Liver (tissue), 9 donors: ENCODE measurements around the gene TMED9. TPM values are rescaled to one million over a fixed set of nuclear protein-coding genes. Genes with fewer than 3 reads are reported as not detected.

Experiments
- DNase-seq: peaks from one replicate; pipeline ENCODE4 v3.0.0-alpha.2; 2017; ENCODE audit warnings: low spot score
- H3K27ac ChIP-seq, 2 donors: one replicate each; pipeline ENCODE4 v1.7.0; 2013; ENCODE audit warnings: inconsistent platforms in 2 of 2, low read length in 2 of 2, control low read depth in 1 of 2, low read depth in 1 of 2, mild to moderate bottlenecking in 1 of 2
- H3K27me3 ChIP-seq, 4 donors: one replicate each; pipeline versions ENCODE4 v1.6.1 to v1.7.0; 2013; ENCODE audit warnings: low read length in 3 of 4, inconsistent platforms in 1 of 4, mild to moderate bottlenecking in 1 of 4, moderate library complexity in 1 of 4; ENCODE audit not compliant: control insufficient read depth in 4 of 4, insufficient read depth in 4 of 4
- H3K36me3 ChIP-seq, 4 donors: one replicate each; pipeline versions ENCODE4 v1.6.1 to v1.7.0; 2013; ENCODE audit warnings: low read length in 3 of 4, mild to moderate bottlenecking in 3 of 4, low read depth in 1 of 4, moderate library complexity in 1 of 4; ENCODE audit not compliant: control insufficient read depth in 4 of 4, insufficient read depth in 3 of 4
- H3K4me1 ChIP-seq, 4 donors: one replicate each; pipeline versions ENCODE4 v1.6.1 to v1.7.0; 2013; ENCODE audit warnings: low read length in 3 of 4, mild to moderate bottlenecking in 3 of 4, moderate library complexity in 1 of 4; ENCODE audit not compliant: control insufficient read depth in 4 of 4, insufficient read depth in 4 of 4
- H3K4me3 ChIP-seq, 3 donors: one replicate each; pipeline versions ENCODE4 v1.6.1 to v1.7.0; 2013; ENCODE audit warnings: low read length in 3 of 3, control low read depth in 1 of 3, low read depth in 1 of 3, mild to moderate bottlenecking in 1 of 3
- H3K9ac ChIP-seq, 2 donors: one replicate each; pipeline ENCODE4 v1.7.0; 2013; ENCODE audit warnings: low read length in 2 of 2, mild to moderate bottlenecking in 2 of 2, moderate library complexity in 2 of 2, control low read depth in 1 of 2, low read depth in 1 of 2
- H3K9me3 ChIP-seq, 4 donors: one replicate each; pipeline versions ENCODE4 v1.6.1 to v1.7.0; 2013; ENCODE audit warnings: low read length in 3 of 4; ENCODE audit not compliant: control insufficient read depth in 4 of 4
- ATF3 ChIP-seq: IDR thresholded peaks from 2 replicates; pipeline ENCODE4 v1.6.1; 2016; ENCODE audit warnings: antibody characterized with exemption
- CTCF ChIP-seq: fragments of 150-350 bp; IDR thresholded peaks from 2 replicates; pipeline ENCODE4 v1.5.1; 2017; ENCODE audit warnings: improper control_type of control experiment, low read depth, low read length; ENCODE audit not compliant: missing input control
- EGR1 ChIP-seq, 2 donors: IDR thresholded peaks; 2 replicates each; pipeline ENCODE4 v1.6.1; 2016 to 2018; ENCODE audit warnings: antibody characterized with exemption in 2 of 2, low read depth in 2 of 2
- FOXA1 ChIP-seq: IDR thresholded peaks from 2 replicates; pipeline ENCODE4 v1.6.1; 2016; ENCODE audit warnings: antibody characterized with exemption
- FOXA2 ChIP-seq: IDR thresholded peaks from 2 replicates; pipeline ENCODE4 v1.6.1; 2016; ENCODE audit warnings: antibody characterized with exemption
- GABPA ChIP-seq, 2 donors: IDR thresholded peaks in 1 of 2; conservative IDR thresholded peaks in 1 of 2; 2 replicates each; pipeline ENCODE4 v1.6.1; 2016; ENCODE audit warnings: antibody characterized with exemption in 2 of 2, mild to moderate bottlenecking in 1 of 2, moderate library complexity in 1 of 2
- HNF4A ChIP-seq, 2 donors: conservative IDR thresholded peaks; 2 replicates each; pipeline ENCODE4 v1.6.1; 2016; ENCODE audit warnings: antibody characterized with exemption in 2 of 2, mild to moderate bottlenecking in 2 of 2
- HNF4G ChIP-seq: IDR thresholded peaks from 2 replicates; pipeline ENCODE4 v1.6.1; 2016; ENCODE audit warnings: antibody characterized with exemption
- JUND ChIP-seq, 2 donors: IDR thresholded peaks; 2 replicates each; pipeline ENCODE4 v1.6.1; 2016; ENCODE audit warnings: antibody characterized with exemption in 2 of 2
- MAX ChIP-seq: IDR thresholded peaks from 2 replicates; pipeline ENCODE4 v1.6.1; 2016; ENCODE audit warnings: antibody characterized with exemption
- NR2F2 ChIP-seq: IDR thresholded peaks from 2 replicates; pipeline ENCODE4 v1.6.1; 2016; ENCODE audit warnings: antibody characterized with exemption
- RAD21 ChIP-seq, 2 donors: IDR thresholded peaks; 2 replicates each; pipeline ENCODE4 v1.6.1; 2016; ENCODE audit warnings: antibody characterized with exemption in 2 of 2, mild to moderate bottlenecking in 2 of 2
- RXRA ChIP-seq, 2 donors: IDR thresholded peaks; 2 replicates each; pipeline ENCODE4 v1.6.1; 2017 to 2018; ENCODE audit warnings: antibody characterized with exemption in 2 of 2, mild to moderate bottlenecking in 1 of 2
- SP1 ChIP-seq: IDR thresholded peaks from 2 replicates; pipeline ENCODE4 v1.6.1; 2018; ENCODE audit warnings: antibody characterized with exemption, mild to moderate bottlenecking
- TAF1 ChIP-seq: conservative IDR thresholded peaks from 2 replicates; pipeline ENCODE4 v1.6.1; 2016; ENCODE audit warnings: antibody characterized with exemption, mild to moderate bottlenecking
- ZBTB33 ChIP-seq: IDR thresholded peaks from 2 replicates; pipeline ENCODE4 v1.6.1; 2016; ENCODE audit warnings: antibody characterized with exemption
- WGBS: extraction: QIAGEN DNeasy Blood & Tissue Kit; methylation state at CpG from one replicate; pipeline ENCODE4 v1.1.7; 2013; 5-methylcytosine and 5-hydroxymethylcytosine counted together
- polyA plus RNA-seq, 2 donors: library from polyadenylated mRNA; stranded (reverse) in 1 of 2; unstranded in 1 of 2; fragments of 200-250 nt in 1 of 2; fragments of >200 nt in 1 of 2; fragmentation: Nextera tagmentation in 1 of 2; extraction: Ambion mirVana in 1 of 2; gene quantifications; one replicate each; pipeline versions ENCODE4 v1.2.1 to v1.2.3, GENCODE V29; 2013 to 2015
- total RNA-seq, 2 donors: library from RNA; depleted of rRNA; stranded (reverse); fragments of >200 nt; gene quantifications; one replicate each; pipeline ENCODE4 v1.2.3, GENCODE V29; 2014
- donor health status: healthy.
- donor health status: healthy.
- donor health status: healthy.
- donor health status: healthy.
- donor health status: healthy.

Gene TMED9
- total and polyA plus RNA-seq, 4 donors, result 66.7 to 234 (median 106) TPM

GRCh38 chr5:177594071-177594470 lies 2.1 kb downstream of the TMED9 start:
- Histone ChIP-seq H3K9me3 (no peaks in the 10 kb centered on the region), H3K27me3 (no peaks in the 10 kb centered on the region), H3K4me1 (peaks cover 2 to 20% (median 9%) of the 10 kb centered on the region in 4 donors), H3K9ac (no peak overlapping the region), H3K27ac (no peak overlapping the region), H3K36me3 (peaks cover 17 to 33% (median 28%) of the 10 kb centered on the region in 4 donors), H3K4me3 (no peak overlapping the region)
- WGBS, result 96% methylated on average over 8 of the region's 8 CpGs
- no peak for TF ChIP-seq RAD21 (IDR thresholded peaks at IDR 0.05)
- no peak for TF ChIP-seq MAX
- TF ChIP-seq FOXA2, result no peak
- no peak for TF ChIP-seq HNF4G
- no peak for TF ChIP-seq SP1
- TF ChIP-seq TAF1, result no peak
- TF ChIP-seq RXRA (IDR thresholded peaks at IDR 0.05), result no peak
- no peak for TF ChIP-seq HNF4A (conservative IDR thresholded peaks at IDR 0.05)
- TF ChIP-seq NR2F2, result no peak
- TF ChIP-seq EGR1 (IDR thresholded peaks at IDR 0.05; ENCODE audit: low read depth in 2 of 2), result no peak
- DNase-seq, result no peak

- H3K27me3 ChIP-seq, result no peaks in the 10 kb centered on the region
- H3K36me3 ChIP-seq, result peaks cover 17 to 33% (median 28%) of the 10 kb centered on the region in 4 donors
- H3K27ac ChIP-seq, result no peak overlapping the region
- WGBS, result 98% methylated on average over 8 of the region's 8 CpGs
- peaks cover 2 to 21% (median 9%) of the 10 kb centered on the region in 4 donors for H3K4me1 ChIP-seq
- H3K4me3 ChIP-seq, result no peak overlapping the region
- TF ChIP-seq RXRA (IDR thresholded peaks at IDR 0.05), result no peak
- no peak for TF ChIP-seq GABPA (IDR thresholded peaks at IDR 0.05 in 1 of 2, conservative IDR thresholded peaks at IDR 0.05 in 1 of 2)
- no peak for TF ChIP-seq FOXA1
- no peak for TF ChIP-seq TAF1
- TF ChIP-seq HNF4A (conservative IDR thresholded peaks at IDR 0.05), result no peak
- no peak for TF ChIP-seq ATF3
- TF ChIP-seq ZBTB33, result no peak
- no peak for TF ChIP-seq MAX
- no peak for TF ChIP-seq NR2F2
- TF ChIP-seq JUND (IDR thresholded peaks at IDR 0.05), result no peak
- TF ChIP-seq SP1, result no peak
- TF ChIP-seq CTCF, result no peak
- TF ChIP-seq RAD21 (IDR thresholded peaks at IDR 0.05), result no peak
- no peak for TF ChIP-seq FOXA2
- DNase-seq, result no peak
- no peak overlapping the region for H3K9ac ChIP-seq
- H3K9me3 ChIP-seq, result no peaks in the 10 kb centered on the region
These were observed 3.1 kb downstream of the TMED9 start for GRCh38 chr5:177595026-177595585.
